Fibroblast of villous mesenchyme (primary cell): Measurements from ENCODE around the gene UNC13B. TPM values are rescaled to one million over a fixed set of nuclear protein-coding genes. Genes with fewer than 3 reads are reported as not detected.

Source experiments
- DNase-seq: peaks from one replicate; pipeline ENCODE4 v3.0.0-alpha.2; 2010; ENCODE audit warnings: low read depth
- H3K4me3 ChIP-seq: 2 replicates; pipeline ENCODE4 v1.5.1; 2011; ENCODE audit warnings: low read depth, mild to moderate bottlenecking, low read length
- total RNA-seq: library from RNA; depleted of rRNA; stranded (reverse); fragments of >200 nt; gene quantifications from 2 replicates; pipeline ENCODE4 v1.2.3, GENCODE V29; 2012
- TF ChIP-seq, protein P1 (sequence below): IDR thresholded peaks from 2 replicates; pipeline ENCODE4 v1.5.1; 2012; ENCODE audit warnings: low read depth, mild to moderate bottlenecking, low read length; ENCODE audit not compliant: insufficient read depth

The UNC13B gene
- total RNA-seq, 1 donor, result 23.7 TPM

DNA sequence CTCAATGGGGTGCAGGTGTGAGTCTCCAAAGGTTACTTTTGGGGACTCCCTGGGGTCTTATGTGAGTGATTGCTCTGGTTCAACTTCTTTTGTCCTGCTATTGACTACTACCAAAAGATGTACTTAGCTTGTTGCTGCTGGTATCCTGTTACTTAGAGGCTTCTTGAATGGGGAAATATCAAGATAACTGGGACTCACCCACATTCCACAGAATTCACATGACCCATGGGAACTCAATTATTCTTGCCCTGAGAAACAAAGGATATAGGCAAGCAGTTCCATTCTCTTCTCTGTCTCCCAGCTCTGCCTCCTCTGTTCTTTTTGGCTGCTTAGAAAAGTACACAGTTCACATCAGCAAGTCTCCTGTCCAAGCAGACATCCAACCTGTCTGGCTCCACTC lies 105.9 kb downstream of the UNC13B start:
- TF ChIP-seq, protein P1, sequence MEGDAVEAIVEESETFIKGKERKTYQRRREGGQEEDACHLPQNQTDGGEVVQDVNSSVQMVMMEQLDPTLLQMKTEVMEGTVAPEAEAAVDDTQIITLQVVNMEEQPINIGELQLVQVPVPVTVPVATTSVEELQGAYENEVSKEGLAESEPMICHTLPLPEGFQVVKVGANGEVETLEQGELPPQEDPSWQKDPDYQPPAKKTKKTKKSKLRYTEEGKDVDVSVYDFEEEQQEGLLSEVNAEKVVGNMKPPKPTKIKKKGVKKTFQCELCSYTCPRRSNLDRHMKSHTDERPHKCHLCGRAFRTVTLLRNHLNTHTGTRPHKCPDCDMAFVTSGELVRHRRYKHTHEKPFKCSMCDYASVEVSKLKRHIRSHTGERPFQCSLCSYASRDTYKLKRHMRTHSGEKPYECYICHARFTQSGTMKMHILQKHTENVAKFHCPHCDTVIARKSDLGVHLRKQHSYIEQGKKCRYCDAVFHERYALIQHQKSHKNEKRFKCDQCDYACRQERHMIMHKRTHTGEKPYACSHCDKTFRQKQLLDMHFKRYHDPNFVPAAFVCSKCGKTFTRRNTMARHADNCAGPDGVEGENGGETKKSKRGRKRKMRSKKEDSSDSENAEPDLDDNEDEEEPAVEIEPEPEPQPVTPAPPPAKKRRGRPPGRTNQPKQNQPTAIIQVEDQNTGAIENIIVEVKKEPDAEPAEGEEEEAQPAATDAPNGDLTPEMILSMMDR, result no peak
- H3K4me3 ChIP-seq, result no peak overlapping the region
- peak; percentile 32 for DNase-seq

DNA sequence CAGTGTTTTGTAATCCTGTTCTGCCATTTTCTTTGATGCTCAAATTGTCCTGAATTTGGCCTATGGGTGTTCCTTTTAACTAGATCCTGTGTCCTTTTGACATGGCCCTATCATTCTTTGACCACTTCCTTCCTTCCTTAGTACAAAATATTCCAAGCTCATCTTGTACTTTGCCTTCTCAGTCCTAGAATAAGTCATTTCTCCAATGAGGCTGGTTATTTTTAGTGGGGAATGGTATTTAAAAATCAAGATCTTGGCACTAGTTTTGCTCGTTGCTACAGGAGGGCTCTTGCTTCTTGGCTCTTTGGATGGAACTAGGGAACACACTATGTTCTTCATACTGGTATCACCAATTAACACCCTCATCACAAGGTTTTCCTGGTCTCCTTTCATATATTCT lies 108.1 kb downstream of the UNC13B start:
- TF ChIP-seq, protein P1, result no peak
- no peak overlapping the region for H3K4me3 ChIP-seq
- no peak for DNase-seq

DNA sequence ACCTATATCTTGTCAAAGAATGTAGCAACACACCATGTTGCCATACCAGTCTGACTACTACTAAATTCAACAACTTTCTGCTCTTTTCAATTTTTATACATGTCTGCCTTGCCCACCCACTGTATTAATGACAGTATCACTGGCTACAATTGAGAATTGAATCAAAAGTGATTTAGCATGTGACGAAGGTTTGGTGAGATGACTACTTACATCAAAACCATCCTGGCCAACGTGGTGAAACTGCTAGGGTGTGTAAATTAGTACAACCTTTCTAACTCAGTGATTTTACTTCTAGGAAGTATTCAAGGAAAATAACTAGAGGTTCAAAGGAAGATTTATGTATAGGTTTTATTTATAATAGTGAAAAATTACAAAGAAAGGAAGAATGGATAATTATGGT lies 109.8 kb downstream of the UNC13B start:
- H3K4me3 ChIP-seq, result no peak overlapping the region
- no peak for DNase-seq
- TF ChIP-seq, protein P1, result no peak

DNA sequence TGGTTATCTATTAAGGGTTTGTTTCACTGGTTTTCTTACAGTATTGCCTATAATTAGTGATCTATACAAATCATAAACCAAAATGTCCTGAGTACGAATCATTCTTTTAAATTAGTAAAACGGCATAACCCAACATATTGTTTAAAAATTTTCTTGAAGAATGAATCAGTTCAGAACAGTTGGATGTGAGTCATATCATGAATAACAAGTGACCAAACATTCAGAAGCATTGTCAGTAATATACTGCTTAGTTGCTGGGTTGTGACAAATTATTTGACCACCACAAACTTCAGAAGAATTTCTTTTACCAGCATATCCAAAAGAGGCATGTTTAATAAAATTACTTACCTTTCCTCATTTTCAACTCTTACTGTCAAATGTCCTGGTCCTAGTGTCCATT lies 111.2 kb downstream of the UNC13B start:
- H3K4me3 ChIP-seq, result no peak overlapping the region
- TF ChIP-seq, protein P1, result no peak
- no peak for DNase-seq

DNA sequence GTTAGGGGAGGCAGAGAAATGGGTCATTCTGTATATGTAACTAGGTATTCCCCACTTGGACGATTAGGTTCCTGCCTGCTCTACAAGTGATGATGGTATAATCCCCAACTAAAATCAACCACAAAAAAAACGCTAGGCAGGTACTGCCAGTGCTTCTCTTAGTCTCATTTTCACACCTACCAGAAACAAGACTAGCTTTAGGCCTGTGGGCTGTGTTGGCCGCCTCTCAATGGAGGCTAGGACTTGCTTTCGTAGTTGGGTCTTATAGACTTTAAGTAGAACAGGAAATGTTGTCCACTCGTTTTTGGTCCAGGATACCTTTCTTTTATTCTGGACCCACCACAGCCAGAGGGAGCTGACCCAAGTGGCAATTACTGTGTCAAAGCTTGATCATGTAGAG lies 111.8 kb downstream of the UNC13B start:
- TF ChIP-seq, protein P1, result no peak
- H3K4me3 ChIP-seq, result no peak overlapping the region
- no peak for DNase-seq

DNA sequence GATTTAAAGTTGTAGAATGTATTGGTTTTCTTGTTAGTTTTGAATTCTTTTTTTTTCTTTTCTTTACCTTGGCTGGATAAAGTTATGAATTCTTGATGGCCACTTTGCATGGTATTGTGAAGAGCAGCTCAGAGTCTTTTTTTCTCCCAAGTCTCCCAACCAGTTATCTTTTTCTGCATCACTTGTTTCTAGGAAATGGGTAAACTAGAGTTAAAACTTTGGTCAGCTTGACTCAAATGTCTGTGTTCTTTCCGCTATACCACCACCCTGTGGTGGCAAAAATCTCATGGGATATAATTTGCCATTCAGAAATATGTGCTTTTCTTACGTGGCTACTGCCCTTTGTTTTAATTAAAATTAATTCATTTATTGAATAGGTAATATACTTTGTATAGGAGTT lies 113.2 kb downstream of the UNC13B start:
- DNase-seq, result no peak
- H3K4me3 ChIP-seq, result no peak overlapping the region
- TF ChIP-seq, protein P1, result no peak

DNA sequence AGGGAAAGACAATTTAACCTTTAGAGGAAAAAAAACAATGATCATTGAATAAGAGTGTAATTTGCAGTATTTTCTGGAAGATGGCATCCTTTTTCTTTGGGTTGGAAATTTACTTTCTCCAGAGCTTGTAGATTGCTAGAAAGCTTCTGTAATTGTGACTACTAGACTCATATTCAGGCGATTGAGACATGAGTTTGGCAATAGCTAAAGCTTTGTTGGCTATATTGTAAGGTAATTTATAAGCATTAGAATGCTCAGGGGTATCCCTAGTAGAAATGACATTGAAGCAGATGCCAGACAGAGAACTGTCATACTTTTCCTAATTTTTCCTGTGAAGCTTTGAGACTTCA lies 115.3 kb downstream of the UNC13B start:
- TF ChIP-seq, protein P1, result no peak
- no peak overlapping the region for H3K4me3 ChIP-seq
- no peak for DNase-seq
